Stimulated activated naive CD8-positive, alpha-beta T cell treated with anti-CD3 and anti-CD28 coated beads, Interleukin-15, amount 100 ng/mL, for 72 hours (primary cell): Measurements from ENCODE around the gene FARS2.
A peak's percentile ranks its signal among the peaks of the same experiment; 100 is the strongest.

Source experiments
- ATAC-seq: fragments of 150-1000 bp; cut with Tn5 transposase; 2 replicates; pipeline ENCODE4 v1.10.0; 2021; ENCODE audit warnings: mild to moderate bottlenecking, moderate library complexity
- DNase-seq, 2 donors: peaks; one replicate each; pipeline ENCODE4 v3.0.0; 2021 to 2022
- H3K27ac Mint-ChIP-seq, 2 donors: one replicate each; pipeline ENCODE4 v1.8.0; 2022; ENCODE audit warnings: mild to moderate bottlenecking in 2 of 2, mixed read lengths in 2 of 2, moderate library complexity in 2 of 2
- H3K27me3 Mint-ChIP-seq: one replicate; pipeline ENCODE4 v1.8.0; 2022; ENCODE audit warnings: mixed read lengths
- H3K4me1 Mint-ChIP-seq: one replicate; pipeline ENCODE4 v1.8.0; 2022; ENCODE audit warnings: mild to moderate bottlenecking, mixed read lengths
- H3K4me3 Mint-ChIP-seq, 2 donors: one replicate each; pipeline ENCODE4 v1.8.0; 2022; ENCODE audit warnings: mild to moderate bottlenecking in 2 of 2, mixed read lengths in 2 of 2, moderate library complexity in 1 of 2
- H3K9me3 Mint-ChIP-seq, 2 donors: one replicate each; pipeline ENCODE4 v1.8.0; 2022; ENCODE audit warnings: mixed read lengths in 2 of 2

The FARS2 gene

DNA sequence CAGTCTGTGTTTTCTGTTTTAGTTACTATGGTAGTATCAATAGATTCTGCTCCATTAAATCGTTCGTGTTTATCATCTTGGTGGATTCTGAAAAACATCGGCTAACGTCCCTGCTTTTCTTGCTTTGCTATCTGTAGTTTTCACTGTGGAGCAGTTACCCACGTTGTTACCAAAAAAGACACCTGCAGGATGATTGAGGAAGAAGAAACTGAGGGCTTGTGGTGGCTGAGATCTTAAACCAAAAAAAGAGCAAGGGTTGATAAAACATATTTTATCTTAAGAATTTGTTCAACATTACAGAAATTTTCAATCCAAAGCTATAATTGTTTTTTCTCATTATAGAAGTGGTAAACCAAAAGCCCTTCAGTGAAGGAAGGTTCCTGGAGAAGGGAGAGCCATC is 166.3 kb downstream of the FARS2 start:
- no peak for DNase-seq
- Mint-ChIP-seq H3K27me3 (no peaks in the 10 kb centered on the region), H3K9me3 (no peaks in the 10 kb centered on the region), H3K4me1 (peaks cover 13% of the 10 kb centered on the region), H3K4me3 (no peak overlapping the region), H3K27ac (no peak overlapping the region)
- ATAC-seq: no peak

DNA sequence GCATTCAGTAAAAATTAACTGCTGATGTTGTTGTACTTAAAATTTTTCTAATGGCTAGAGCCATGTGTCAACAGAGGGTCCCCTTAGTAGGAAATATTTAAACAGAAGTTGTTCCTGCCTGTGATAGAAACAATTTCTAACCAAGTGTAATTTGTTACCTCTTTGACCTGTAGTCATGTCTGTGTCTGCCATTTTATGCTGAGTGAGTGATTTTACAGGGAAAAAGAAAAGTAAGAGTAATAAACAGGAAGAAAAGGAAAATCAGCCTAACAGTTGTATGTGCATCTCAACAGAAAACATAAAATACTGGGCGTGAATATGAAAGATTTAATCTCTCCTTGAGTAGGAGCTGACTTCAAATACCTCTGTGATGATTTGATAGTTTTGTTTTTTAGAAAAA is 172.0 kb downstream of the FARS2 start:
- Mint-ChIP-seq H3K27me3 (no peaks in the 10 kb centered on the region), H3K27ac (no peak overlapping the region), H3K4me1 (no peaks in the 10 kb centered on the region), H3K4me3 (no peak overlapping the region), H3K9me3 (peaks cover 0 to 16% of the 10 kb centered on the region in 2 donors)
- ATAC-seq: no peak
- no peak for DNase-seq

DNA sequence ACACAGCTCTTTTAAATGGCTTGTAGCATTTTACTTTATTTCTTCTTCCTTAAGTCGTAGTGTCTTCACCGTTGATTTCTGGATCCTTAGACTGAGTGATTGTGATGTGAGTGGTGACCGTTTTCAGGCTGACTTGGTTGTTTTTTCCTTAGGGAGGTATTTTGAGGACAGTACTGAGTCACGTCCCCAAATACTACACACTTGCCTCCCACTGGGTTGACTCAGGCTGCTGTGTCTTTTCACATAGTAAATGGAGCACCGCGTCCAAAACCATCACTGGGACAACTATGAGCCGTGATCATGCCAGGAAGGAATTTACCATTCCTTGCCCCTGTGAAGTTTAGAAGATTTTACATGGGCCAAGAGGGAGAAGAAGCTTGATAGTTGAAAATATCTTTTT is 174.1 kb downstream of the FARS2 start:
- Mint-ChIP-seq H3K9me3 (peaks cover 0 to 16% of the 10 kb centered on the region in 2 donors), H3K4me3 (no peak overlapping the region), H3K27me3 (no peaks in the 10 kb centered on the region), H3K27ac (no peak overlapping the region), H3K4me1 (peaks cover 12% of the 10 kb centered on the region)
- ATAC-seq (no peak), DNase-seq (no peak)

DNA sequence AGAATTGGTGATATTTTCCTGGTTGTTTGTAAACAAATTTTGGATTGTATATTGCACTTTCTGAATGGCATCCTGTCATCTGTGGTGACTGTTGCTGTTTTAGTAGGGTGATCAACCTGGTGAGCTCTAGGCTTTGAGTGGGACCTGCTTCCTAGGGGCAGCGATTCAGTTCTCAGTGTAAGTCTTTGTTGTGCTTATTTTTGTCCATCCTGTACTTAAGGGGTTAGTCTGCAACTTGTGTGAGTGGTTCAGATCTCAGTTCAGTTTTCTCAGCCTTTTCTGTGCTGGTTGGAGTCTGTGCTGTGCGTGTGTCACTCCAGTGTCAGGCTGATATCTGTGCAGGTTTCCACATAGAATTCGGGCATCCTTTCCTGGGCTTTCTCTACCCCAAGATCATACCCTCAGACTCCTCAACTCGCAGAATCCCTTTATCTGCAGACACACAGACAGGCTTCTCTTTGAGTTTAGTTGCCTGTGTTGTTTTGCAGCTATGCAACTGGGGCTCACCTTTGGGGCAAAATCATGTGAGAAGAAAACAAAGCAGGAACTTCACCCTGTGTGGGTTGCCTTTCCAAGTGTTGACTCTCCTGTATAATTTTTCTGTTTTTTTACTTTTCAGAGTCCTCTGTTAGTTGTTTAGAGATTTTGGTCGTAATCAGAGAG is 177.7 kb downstream of the FARS2 start:
- peaks cover 12% of the 10 kb centered on the region for H3K4me1 Mint-ChIP-seq
- ATAC-seq (no peak), DNase-seq (no peak)
- peaks cover 0 to 16% of the 10 kb centered on the region in 2 donors for H3K9me3 Mint-ChIP-seq
- H3K4me3 Mint-ChIP-seq: no peak overlapping the region
- no peaks in the 10 kb centered on the region for H3K27me3 Mint-ChIP-seq
- no peak overlapping the region for H3K27ac Mint-ChIP-seq

DNA sequence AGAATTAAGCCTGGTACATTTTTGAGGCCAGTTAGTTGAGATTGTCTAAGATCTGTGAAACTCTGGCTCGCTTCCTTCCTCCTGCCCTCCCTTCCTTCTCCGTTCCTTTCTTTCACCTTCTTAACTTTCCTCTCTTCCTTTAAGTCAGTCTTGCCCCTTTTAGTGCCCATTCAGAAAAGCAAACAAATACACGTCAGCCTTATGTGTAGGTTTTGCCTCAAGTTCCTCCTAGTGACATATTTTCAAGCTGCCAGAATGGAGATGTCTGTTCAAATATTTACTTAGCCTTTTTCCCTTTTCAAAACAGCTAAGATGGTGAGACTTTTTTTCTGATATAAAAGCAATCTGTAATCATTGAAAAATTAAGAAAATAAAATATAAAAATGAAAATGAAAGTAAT is 178.4 kb downstream of the FARS2 start:
- no peak overlapping the region for H3K27ac Mint-ChIP-seq
- no peaks in the 10 kb centered on the region for H3K27me3 Mint-ChIP-seq
- peaks cover 12% of the 10 kb centered on the region for H3K4me1 Mint-ChIP-seq
- no peak overlapping the region for H3K4me3 Mint-ChIP-seq
- peaks cover 0 to 16% of the 10 kb centered on the region in 2 donors for H3K9me3 Mint-ChIP-seq
- ATAC-seq (no peak), DNase-seq (no peak)

DNA sequence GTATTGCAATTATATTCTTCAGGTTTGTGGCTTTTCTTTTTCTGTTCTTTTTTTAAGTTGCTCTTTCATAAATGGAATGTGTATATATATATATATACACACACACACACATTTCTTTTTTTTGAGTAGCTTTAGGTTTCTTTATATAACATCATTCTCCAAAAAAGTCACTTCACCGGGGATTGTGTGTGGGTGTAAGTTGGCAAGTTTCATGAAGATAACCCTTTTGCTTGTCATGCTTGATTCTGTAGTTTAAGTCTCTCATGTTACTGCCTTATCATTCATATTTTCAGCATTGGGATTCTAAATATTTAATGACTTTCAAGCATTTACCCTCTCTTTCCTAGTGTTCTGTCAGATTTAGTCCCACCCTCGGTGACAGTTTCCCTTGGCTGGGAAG is 181.0 kb downstream of the FARS2 start:
- H3K4me3 Mint-ChIP-seq: no peak overlapping the region
- no peak for ATAC-seq
- peak overlapping the region in 1 of 2 donors; percentile 42 for H3K27ac Mint-ChIP-seq
- peaks cover 0 to 6% of the 10 kb centered on the region in 2 donors for H3K9me3 Mint-ChIP-seq
- H3K4me1 Mint-ChIP-seq: peaks cover 12% of the 10 kb centered on the region
- no peaks in the 10 kb centered on the region for H3K27me3 Mint-ChIP-seq
- DNase-seq: no peak

DNA sequence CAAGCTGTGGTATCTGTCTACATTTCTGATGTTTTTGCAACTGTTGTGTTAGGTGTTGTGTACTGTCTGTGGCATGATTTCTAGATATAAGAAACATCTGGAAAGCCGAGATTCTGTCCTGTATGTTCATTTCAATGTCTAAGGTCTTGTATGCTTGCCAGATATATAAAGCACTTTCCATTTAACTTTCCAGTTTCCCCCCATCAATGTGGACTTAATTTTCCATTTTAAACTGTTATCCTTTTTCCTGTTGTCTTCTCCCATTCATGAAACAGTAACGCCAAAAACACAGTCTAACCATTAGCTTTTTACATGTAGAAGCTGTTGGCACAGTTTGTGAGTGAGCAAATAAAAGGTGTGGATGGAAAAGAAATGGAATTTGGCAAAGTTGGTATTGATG is 181.6 kb downstream of the FARS2 start:
- Mint-ChIP-seq H3K4me3 (no peak overlapping the region), H3K27me3 (no peaks in the 10 kb centered on the region), H3K27ac (no peak overlapping the region), H3K4me1 (peaks cover 12% of the 10 kb centered on the region), H3K9me3 (no peaks in the 10 kb centered on the region)
- DNase-seq: no peak
- ATAC-seq: no peak

DNA sequence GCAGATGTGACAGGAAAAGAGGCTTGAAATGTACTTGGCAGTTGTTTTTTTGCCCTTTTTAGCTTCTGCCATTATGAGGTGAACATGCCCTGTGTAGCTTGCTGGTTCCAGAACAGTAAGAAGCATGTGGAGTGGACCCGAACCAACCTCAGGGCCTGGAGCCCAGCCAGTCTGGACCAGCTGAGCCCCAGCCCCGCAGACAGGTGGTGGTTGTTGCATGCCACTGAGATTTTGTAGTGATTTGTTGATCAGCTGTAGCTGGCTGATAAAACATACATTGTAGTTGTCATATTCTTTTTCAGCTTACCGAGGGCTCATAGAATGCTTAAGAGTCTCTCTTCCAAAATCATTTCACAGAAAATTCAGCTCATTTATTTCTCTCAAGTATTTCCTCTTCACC is 182.2 kb downstream of the FARS2 start:
- peaks cover 12% of the 10 kb centered on the region for H3K4me1 Mint-ChIP-seq
- H3K27ac Mint-ChIP-seq: no peak overlapping the region
- DNase-seq (no peak), ATAC-seq (no peak)
- H3K27me3 Mint-ChIP-seq: no peaks in the 10 kb centered on the region
- H3K4me3 Mint-ChIP-seq: no peak overlapping the region
- no peaks in the 10 kb centered on the region for H3K9me3 Mint-ChIP-seq

DNA sequence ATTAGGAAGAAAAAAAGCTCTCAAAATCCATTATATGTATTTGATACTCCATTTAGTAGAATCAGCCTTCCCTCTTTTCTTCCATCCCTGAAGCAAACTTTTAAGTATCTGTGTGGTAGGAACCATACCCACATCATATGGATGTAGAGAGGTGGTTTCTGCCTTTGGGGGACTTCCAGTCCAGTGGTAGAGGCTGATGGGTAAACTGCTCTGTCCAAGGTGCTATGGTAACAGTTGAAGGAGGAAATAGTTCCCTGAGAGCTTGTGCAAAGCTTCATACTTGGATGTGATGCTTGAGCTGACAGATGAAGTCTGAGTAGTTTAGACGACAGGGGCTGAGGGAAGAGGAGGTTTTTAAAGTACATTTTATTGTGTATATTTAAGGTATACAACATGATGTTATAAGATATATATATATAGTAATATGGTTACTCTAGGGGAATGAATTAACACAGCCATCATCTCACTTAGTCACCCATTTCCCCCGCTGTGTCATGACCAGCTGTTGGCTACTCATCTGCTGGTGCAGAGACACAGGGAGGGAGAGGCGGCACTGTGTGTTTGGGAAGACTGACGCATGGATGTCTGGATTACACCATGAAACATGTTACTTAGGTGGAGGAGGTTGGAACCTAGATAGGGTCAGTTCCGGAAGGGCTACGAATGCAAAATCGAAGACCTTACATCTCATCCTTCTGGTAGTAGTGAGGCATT is 185.2 kb downstream of the FARS2 start:
- Mint-ChIP-seq H3K9me3 (no peaks in the 10 kb centered on the region), H3K4me1 (peaks cover 6% of the 10 kb centered on the region), H3K4me3 (no peak overlapping the region), H3K27ac (no peak overlapping the region), H3K27me3 (no peaks in the 10 kb centered on the region)
- DNase-seq (no peak), ATAC-seq (no peak)

DNA sequence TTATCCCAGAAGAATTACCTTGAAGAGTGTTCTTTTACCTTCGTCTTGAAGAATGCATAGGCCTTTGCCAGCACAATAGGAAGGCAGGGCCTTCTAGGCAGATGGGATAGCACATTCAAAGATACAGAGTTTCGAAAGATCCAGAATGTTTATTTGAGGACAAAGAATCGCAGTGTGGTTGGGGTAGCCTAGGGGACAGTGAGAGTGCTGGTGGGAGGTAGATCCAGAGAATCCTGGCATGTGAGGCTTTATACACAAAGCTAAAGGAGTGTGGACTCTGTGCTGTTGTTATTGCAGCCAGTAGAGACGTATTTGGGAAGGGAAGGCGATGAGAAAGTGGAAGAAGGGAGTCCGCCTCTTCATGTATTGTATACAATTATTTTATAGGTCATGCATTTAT is 186.6 kb downstream of the FARS2 start:
- no peak overlapping the region for H3K4me3 Mint-ChIP-seq
- ATAC-seq (no peak), DNase-seq (no peak)
- no peaks in the 10 kb centered on the region for H3K27me3 Mint-ChIP-seq
- H3K27ac Mint-ChIP-seq: no peak overlapping the region
- no peaks in the 10 kb centered on the region for H3K9me3 Mint-ChIP-seq
- peaks cover 6% of the 10 kb centered on the region for H3K4me1 Mint-ChIP-seq

DNA sequence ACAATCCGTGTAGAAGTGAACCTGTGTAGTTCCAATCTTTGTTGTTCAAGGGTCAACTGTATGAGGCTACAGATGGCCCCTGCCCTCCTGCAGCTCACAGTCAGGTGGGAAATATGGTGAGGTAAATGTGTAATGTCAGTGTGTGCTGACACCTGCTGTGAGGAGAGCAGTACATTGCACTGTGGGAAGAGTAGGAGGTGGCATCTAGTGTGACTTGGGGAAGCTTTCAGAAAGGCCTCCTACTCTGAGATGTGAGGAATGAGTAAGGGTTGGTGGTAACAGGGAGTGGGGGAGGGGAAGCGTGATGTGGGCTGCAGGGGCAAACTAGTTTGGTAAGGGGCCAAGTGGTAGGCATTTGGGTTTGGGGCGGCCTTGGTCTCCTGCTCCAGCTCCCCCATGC is 188.8 kb downstream of the FARS2 start:
- Mint-ChIP-seq H3K4me3 (no peak overlapping the region), H3K9me3 (no peaks in the 10 kb centered on the region), H3K27me3 (no peaks in the 10 kb centered on the region), H3K27ac (peak overlapping the region in 1 of 2 donors; percentile 27), H3K4me1 (peaks cover 6% of the 10 kb centered on the region)
- no peak for DNase-seq
- no peak for ATAC-seq

DNA sequence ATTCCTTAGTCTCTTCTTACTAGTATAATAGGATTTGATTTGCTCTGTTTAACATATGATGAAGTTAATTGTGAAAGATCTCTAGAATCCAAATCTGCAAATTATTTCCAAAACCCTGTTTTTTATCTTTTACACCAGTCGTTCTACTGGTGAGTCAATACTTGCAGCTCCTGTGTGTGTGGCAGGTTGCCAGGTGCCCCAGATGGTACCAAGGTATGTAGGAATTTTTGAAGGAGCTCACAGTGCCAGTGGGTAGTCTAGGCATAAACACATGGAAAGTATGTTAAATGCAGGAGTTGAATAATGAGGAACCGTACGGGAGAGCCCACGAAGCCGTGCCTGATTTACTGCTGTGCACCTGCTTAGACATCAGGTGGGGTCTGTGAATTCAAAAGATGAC is 192.2 kb downstream of the FARS2 start:
- Mint-ChIP-seq H3K27ac (no peak overlapping the region), H3K27me3 (no peaks in the 10 kb centered on the region), H3K4me3 (no peak overlapping the region), H3K9me3 (no peaks in the 10 kb centered on the region), H3K4me1 (peaks cover 6% of the 10 kb centered on the region)
- ATAC-seq: no peak
- no peak for DNase-seq

DNA sequence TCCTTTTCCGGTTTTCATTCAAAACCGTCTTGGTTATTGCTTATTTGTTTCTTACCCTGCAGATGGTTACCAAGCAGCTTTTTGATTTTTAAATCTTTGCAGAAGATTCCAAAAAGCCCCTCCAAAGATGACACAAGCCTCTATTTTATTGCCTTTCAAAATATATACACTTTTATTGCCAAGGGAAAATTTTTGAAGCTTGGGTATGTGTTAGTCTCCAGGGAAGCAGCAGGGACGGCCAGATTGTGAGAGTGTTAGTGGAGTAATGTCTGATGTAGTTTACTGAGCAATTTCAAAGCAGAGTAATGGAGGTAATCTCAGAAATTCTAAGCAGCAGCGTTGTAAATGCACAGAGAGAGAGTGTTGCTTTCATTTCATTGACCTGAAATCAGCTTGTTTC is 193.8 kb downstream of the FARS2 start:
- ATAC-seq (no peak), DNase-seq (no peak)
- Mint-ChIP-seq H3K27ac (no peak overlapping the region), H3K9me3 (no peaks in the 10 kb centered on the region), H3K4me3 (no peak overlapping the region), H3K27me3 (no peaks in the 10 kb centered on the region), H3K4me1 (peaks cover 13% of the 10 kb centered on the region)

DNA sequence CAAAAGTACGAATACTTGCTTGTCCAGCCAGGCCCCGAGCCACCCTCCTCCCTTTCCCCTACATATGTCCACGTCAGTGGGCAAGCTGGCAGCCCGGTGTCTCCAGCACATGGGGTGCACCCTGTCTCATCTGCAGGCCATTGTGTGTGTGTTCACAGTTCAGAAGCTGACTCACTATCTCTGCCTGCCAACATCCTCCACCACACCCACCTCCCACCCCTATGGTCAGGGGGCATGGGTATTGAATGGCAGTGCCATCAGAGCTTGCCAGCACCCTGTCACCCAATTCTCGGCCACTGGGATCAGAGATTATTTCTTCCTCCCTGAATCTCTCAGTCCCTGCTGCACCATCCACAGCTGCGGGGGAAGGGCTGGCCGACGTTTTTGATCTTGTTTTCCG is 195.7 kb downstream of the FARS2 start:
- Mint-ChIP-seq H3K9me3 (no peaks in the 10 kb centered on the region), H3K4me3 (no peak overlapping the region), H3K4me1 (peaks cover 13% of the 10 kb centered on the region), H3K27me3 (no peaks in the 10 kb centered on the region), H3K27ac (no peak overlapping the region)
- no peak for DNase-seq
- no peak for ATAC-seq

DNA sequence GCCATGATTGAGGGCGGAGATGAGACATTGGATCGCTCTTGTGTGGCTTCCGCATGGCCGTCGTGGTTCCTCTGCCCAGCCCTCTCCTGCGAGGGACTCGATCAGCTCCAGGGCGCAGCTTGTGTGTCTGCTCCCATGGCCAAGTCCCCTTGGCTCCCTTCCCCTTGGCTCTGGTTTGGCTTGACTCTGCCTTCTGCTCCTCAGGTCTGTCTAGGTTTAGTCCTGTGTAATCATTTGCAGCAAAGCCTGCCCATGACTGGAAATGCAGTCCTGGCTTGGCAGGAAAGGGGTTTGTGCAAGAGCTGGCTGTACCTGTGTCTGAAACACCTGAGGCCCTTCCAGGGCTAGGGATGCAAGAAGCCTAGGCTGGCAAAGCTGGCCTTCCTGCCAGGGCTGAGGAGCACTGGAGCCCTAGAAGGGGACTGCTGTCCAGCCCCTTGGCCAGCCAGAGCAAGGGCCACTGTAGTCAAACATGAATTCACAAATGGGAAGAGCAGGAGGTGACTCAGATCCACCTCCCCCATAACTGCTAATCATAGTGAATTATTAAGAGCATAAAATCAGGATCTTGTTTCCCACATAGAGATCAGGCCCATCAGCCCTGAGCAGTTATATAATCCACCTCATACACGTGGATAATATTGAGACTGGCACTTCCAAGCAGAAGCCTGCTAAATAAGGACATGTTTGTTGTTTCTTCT is 196.8 kb downstream of the FARS2 start:
- no peak for DNase-seq
- Mint-ChIP-seq H3K9me3 (no peaks in the 10 kb centered on the region), H3K4me3 (no peak overlapping the region), H3K27me3 (no peaks in the 10 kb centered on the region), H3K27ac (no peak overlapping the region), H3K4me1 (peaks cover 13% of the 10 kb centered on the region)
- ATAC-seq: no peak

DNA sequence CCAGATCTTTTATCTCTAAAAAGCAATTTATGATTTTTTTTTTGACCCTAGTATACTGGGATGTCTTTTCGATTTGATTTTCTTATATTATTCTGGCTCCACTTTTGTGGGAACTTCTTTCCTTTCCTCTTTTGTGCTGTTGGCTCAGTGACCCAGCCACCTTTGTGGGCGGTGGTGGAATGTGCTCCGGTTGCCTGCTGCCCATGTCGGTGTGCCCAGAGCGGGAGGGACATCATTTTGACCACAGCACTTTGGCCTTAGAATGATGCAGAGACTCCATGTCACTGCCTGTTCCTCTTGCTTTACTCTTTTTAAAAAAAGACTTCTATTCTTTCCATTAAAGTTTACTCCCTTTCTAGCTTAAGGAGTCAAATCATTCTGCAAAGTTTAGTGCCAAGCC is 198.0 kb downstream of the FARS2 start:
- no peaks in the 10 kb centered on the region for H3K9me3 Mint-ChIP-seq
- ATAC-seq (no peak), DNase-seq (no peak)
- no peak overlapping the region for H3K4me3 Mint-ChIP-seq
- H3K27ac Mint-ChIP-seq: peak overlapping the region in 1 of 2 donors; percentile 2
- H3K27me3 Mint-ChIP-seq: no peaks in the 10 kb centered on the region
- H3K4me1 Mint-ChIP-seq: peaks cover 13% of the 10 kb centered on the region
